Posterior cingulate gyrus (tissue), 11 donors: ENCODE measurements around the gene SFT2D3.

ENCODE experiments used
- DNase-seq, 10 donors: peaks; one replicate each; pipeline versions ENCODE4 v3.0.0 to v3.0.0-alpha.2; 2020 to 2021; ENCODE audit warnings: mixed read lengths in 3 of 10
- intact Hi-C: fragments of 100-400 bp; cut with DNase I; formaldehyde crosslinking; loops from one replicate; pipeline ENCODE4 v1.15.1; 2023

The SFT2D3 gene

GRCh38 chr2:127680706-127681287 lies 20.5 kb upstream of the SFT2D3 start:
- intact Hi-C loops: no loop called here

DNA sequence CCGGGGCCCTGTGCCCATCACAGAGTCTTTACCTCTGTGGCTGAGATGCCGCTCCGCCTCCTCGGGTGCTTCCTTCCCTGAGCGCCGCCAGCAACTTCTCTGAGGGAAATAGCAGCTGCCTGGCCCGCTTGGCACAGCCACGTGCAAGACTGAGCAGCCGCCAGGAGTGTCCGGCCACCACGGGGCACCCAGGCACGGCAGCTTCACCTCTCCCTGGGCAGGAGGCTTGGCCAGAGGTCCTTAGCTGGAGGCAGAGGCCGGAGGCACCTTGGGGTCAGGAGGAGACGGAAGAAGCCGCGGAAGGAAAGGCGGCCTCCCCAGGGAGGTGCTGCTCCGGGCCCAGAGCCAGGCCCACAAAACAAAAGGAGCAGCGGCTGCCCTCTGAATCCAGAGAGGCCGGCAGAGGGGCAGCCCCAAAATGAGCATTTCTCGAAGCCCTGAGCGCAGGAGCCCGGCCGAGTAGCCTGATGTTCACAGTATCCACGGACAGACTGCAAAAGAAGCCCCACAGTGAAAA lies 20.0 kb upstream of the SFT2D3 start:
- peak in 2 of 10 donors; percentile 19 to 85 for DNase-seq
- intact Hi-C loops: no loop called here

More at GRCh38 chr2:127680706-127681287, 20.5 kb upstream of the SFT2D3 start:
- no peak for DNase-seq

DNA sequence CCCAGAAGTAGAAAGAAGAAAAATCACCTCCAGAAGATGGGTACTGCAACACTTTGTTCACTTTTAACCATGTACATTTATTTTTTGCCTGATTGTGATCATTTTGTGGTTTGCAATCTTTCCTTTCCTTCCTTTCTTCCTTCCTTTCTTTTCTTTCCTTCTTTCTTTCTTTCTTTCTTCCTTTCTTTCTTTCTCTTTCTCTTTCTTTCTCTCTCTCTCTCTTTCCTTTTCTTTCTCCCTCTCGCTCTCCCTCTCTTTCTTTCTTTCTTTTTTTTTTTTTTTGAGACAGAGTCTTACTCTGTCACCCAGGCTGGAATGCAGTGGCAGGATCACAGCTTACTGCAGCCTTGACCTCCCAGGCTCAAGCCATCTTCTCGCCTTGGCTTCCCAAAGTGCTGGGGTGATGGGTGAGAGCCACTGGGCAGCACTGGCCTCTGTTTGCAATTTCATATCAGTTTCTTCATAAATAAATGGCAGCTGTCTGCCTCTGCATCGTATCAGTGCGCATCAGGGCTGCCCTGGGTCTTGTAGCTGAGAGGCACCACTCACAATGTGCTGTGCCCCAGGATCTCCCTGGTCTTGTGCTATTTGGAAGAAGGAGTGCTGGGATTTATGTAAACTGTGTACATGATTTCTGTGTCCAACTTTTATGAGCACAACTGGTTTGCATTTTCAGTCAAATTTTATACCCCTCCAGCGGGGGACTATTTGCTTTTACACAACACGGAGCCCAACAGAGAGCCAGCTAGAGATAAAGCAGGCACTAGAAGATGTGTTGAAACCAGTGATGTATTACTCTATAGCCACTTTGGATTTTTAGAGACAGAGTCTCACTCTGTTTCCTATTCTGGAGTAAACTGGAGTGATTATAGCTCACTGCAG lies 19.1 kb upstream of the SFT2D3 start:
- DNase-seq: no peak
- intact Hi-C loops: no loop called here

GRCh38 chr2:127683056-127683455 lies 18.2 kb upstream of the SFT2D3 start:
- intact Hi-C loops: no loop called here
- DNase-seq: no peak

GRCh38 chr2:127683757-127684156 lies 17.5 kb upstream of the SFT2D3 start:
- DNase-seq: no peak
- intact Hi-C loops: no loop called here

DNA sequence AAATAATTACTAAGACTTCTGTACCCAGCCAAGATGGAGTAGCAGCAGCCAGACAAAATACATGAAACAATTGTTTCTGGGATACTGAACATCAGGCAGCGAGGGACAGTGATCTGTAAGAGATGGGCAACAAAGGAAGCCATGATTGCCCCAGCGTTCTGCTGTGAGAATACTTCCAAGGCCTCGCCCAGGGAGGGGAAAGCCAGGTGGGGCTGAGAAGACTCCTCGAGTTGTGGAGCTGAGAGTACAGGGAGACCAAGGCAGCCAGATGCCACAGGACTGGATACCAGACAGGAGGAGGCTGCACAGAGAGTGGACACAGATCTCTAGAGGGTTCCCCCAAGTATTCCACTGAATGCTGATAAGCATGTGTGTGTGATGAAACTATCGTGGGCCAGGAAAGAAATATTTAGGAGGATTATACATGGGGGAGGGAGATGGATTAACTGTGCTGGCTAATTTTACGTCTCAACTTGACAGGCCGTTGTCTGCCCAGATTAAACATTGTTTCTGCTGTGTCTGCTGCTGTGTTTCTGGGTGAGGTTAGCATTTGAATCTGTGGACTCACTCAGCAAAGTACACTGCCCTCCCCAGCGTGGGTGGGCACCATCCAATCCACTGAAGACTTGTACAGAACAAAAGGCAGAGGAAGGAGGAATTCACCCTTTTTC lies 15.8 kb upstream of the SFT2D3 start:
- no peak for DNase-seq
- intact Hi-C loops: no loop called here

- intact Hi-C loops: no loop called here
These were observed 12.9 kb upstream of the SFT2D3 start for GRCh38 chr2:127688405-127688804.

DNA sequence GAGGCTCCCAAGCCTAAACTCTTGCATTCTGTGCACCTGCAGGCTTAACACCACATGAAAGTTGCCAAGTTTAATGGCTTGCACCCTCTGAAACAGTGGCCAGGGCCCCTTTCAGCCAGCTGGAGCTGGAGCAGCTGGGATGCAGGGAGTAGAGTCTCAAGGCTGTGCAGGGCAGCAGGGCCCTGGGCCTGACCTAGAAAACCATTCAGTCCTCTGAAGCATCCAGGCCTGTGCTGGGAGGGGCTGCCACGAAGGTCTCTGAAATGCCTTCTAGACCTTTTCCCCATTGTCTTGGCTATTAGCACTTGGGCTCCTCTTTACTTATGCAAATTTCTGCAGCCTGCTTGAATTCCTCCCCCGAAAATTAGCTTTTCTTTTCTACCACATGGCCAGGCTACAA lies 10.6 kb upstream of the SFT2D3 start:
- intact Hi-C loops: no loop called here
- no peak for DNase-seq

More at GRCh38 chr2:127688405-127688804, 12.9 kb upstream of the SFT2D3 start:
- no peak for DNase-seq

DNA sequence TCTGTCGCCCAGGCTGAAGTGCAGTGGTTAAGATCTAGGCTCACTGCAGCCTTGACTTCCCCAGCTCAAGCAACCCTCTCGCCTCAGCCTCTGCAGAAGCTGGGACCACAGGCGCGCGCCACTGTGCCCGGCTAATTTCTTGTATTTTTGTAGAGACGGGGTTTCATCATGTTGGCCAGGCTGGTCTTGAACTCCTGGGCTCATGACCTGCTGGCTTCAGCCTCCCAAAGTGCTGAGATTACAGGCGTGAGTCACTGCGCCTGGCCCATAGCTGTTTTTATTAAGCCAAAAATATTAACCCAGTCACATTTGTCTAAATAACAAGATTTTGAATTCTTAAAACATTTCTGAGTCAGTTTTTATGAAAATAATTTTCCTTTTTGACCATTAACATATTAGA lies 6.3 kb upstream of the SFT2D3 start:
- DNase-seq: no peak
- intact Hi-C loops: loop anchor here (5.0 kb wide), 2 partner anchors 48 to 103 kb away; partner anchors contain the start of gene GPR17

DNA sequence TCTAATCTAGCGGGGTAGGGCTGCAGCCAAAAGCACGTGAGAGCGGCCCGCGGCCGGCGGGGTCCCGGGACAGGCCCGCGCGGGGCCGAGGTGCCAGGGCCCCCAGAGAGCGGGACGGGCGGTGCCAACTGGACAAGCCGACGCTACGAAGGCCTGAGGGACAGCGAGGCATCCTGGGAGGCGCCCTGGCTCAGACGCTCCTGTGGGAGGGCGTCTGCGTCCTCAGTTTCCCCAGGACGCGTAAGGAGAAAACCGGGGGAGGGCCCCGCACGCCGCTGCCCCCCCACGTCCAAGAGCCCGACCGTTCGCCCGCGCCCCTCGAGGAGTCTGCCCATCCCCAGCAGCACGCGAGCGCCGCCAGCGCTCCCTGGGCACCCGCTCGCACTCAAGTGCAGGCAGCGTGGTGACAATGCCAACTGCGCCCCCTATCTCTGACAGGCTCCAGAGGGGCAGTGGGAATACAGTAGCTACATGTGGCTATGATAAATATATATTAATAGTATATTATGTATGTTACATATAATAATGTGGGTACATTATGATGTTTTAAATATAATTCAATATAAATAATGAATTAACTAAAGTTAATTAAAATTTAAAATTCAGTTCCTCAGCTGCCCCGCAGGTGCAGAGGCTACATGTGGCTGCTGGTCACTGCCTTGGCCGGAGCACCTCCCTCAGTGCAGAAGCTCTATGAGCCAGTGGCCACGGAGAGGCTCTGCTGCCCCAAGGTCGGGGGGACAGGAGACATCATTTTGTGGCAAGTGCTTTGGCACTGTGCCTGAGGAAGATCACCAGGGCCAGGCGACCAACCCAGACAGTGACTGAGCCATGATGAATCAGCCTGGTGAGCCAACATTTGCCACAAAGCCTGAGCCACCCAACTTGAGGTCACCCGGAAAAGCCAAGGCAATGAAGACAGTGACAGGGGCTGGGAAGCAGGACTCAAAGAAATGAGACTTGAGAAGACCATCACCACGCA lies 5.5 kb upstream of the SFT2D3 start:
- peak in 9 of 10 donors; percentile 44 to 95 (median 65) for DNase-seq
- intact Hi-C loops: loop anchor here (5.0 kb wide), 2 partner anchors 48 to 103 kb away; partner anchors contain the start of gene GPR17

- DNase-seq: peak in 1 of 10 donors; percentile 52
- intact Hi-C loops: loop anchor here (5.0 kb wide), 2 partner anchors 50 to 105 kb away; partner anchors contain the start of gene GPR17
These were observed 3.7 kb upstream of the SFT2D3 start for GRCh38 chr2:127697482-127698180.

GRCh38 chr2:127698553-127699355 lies 2.5 kb upstream of the SFT2D3 start:
- intact Hi-C loops: loop anchor here (5.0 kb wide), 2 partner anchors 51 to 106 kb away; partner anchors contain the start of gene GPR17
- DNase-seq: no peak

- DNase-seq: peak in 5 of 10 donors; percentile 17 to 89 (median 34)
- intact Hi-C loops: loop anchor here (1.0 to 10.0 kb wide), 2 partner anchors 174 to 394 kb away; partner anchors contain the start of genes IWS1 and UGGT1
These were observed 637 bp upstream of the SFT2D3 start for GRCh38 chr2:127700527-127701192.

- peak in 9 of 10 donors; percentile 35 to 95 (median 56) for DNase-seq
- intact Hi-C loops: loop anchor here (1.0 to 10.0 kb wide), 2 partner anchors 176 to 393 kb away; partner anchors contain the start of genes IWS1 and UGGT1
These were observed 526 bp downstream of the SFT2D3 start for GRCh38 chr2:127701651-127702394.

- DNase-seq: no peak
- intact Hi-C loops: loop anchor here (10.0 kb wide), 1 partner anchor 392 kb away; the partner anchor contains the start of gene UGGT1
These were observed 1.2 kb downstream of the SFT2D3 start for GRCh38 chr2:127702395-127703009.

DNA sequence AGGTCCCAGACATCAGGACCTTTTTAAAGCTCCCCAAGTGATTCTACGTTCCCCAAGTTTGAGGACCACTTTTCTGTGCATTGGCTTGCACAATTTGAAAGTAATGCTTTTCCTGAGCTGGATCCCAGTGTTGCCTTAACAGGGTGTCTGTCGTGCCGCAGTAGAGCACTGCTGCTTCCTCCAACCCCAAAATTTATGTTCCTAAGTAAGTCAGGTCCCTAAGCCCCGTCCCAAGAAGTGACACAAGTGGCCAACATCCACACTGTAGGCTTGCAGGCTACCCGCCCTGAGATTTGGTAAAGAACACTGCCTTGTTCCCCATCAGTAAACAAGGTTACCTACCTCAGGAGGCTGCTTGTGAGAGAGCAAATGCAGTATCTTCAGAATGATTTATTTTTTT lies 2.0 kb downstream of the SFT2D3 start:
- intact Hi-C loops: loop anchor here (10.0 kb wide), 1 partner anchor 392 kb away; the partner anchor contains the start of gene UGGT1
- DNase-seq: no peak
